HUES6 (cell line): ENCODE measurements around the gene ZBTB38.

Experiments
- H3K27ac ChIP-seq: 2 replicates; pipeline ENCODE4 v1.7.0; 2013; ENCODE audit warnings: low read depth, mild to moderate bottlenecking, low read length, inconsistent platforms
- H3K27me3 ChIP-seq: 2 replicates; pipeline ENCODE4 v1.6.1; 2013; ENCODE audit warnings: low read length; ENCODE audit not compliant: control insufficient read depth, insufficient read depth
- H3K36me3 ChIP-seq: 2 replicates; pipeline ENCODE4 v1.6.1; 2013; ENCODE audit warnings: low read length; ENCODE audit not compliant: control insufficient read depth, insufficient read depth
- H3K4me1 ChIP-seq: 2 replicates; pipeline ENCODE4 v1.6.1; 2013; ENCODE audit warnings: low read length; ENCODE audit not compliant: control insufficient read depth, insufficient read depth
- H3K4me3 ChIP-seq: 2 replicates; pipeline ENCODE4 v1.5.1; 2013; ENCODE audit warnings: low read depth, low read length
- H3K9ac ChIP-seq: one replicate; pipeline ENCODE4 v1.6.1; 2013; ENCODE audit warnings: mild to moderate bottlenecking, low read length
- H3K9me3 ChIP-seq: 2 replicates; pipeline ENCODE4 v1.6.1; 2013; ENCODE audit warnings: low read depth, low read length; ENCODE audit not compliant: control insufficient read depth, insufficient read depth

The ZBTB38 gene

DNA sequence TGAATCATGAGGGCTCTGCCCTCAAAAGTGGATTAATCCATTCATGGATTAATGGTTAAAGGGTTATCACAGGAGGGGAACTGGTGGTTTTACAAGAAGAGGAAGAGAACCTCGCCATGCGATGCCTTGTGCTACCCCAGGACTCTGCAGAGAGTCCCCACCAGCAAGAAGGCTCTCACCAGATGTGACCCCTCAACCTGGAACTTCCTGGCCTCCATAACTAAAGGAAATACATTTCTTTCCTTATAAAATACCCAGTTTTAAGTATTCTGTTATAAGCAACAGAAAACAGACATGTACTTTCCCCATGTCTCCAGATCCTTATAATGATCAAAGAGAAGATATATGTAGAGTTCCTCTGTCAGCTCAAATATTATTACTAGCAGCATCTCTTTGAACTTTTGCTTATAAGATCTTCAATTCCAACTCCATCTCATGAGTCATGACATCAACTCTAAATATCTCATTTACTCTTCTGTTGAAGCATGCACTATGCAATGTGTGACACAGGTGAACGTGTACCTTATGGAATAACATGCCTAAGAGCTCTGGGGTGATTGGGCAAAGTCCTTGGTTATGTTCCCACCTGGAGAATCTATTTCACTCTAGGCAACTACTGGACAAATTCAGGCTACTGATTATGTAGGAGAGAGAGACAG lies 37.5 kb upstream of the ZBTB38 start:
- H3K27ac ChIP-seq = no peak overlapping the region
- H3K9ac ChIP-seq = no peak overlapping the region
- H3K36me3 ChIP-seq = no peaks in the 10 kb centered on the region
- no peaks in the 10 kb centered on the region for H3K9me3 ChIP-seq
- H3K4me3 ChIP-seq = no peak overlapping the region
- peaks cover 22% of the 10 kb centered on the region for H3K4me1 ChIP-seq
- H3K27me3 ChIP-seq = no peaks in the 10 kb centered on the region; the same call in 1 of the 2 replicates

- H3K36me3 ChIP-seq = no peaks in the 10 kb centered on the region
- H3K27ac ChIP-seq = no peak overlapping the region
- no peaks in the 10 kb centered on the region; the same call in 1 of the 2 replicates for H3K27me3 ChIP-seq
- no peaks in the 10 kb centered on the region for H3K9me3 ChIP-seq
- H3K4me1 ChIP-seq = peaks cover 14% of the 10 kb centered on the region
- H3K9ac ChIP-seq = no peak overlapping the region
- no peak overlapping the region for H3K4me3 ChIP-seq
Observed at GRCh38 chr3:141331377-141332318, 36.7 kb upstream of the ZBTB38 start.

DNA sequence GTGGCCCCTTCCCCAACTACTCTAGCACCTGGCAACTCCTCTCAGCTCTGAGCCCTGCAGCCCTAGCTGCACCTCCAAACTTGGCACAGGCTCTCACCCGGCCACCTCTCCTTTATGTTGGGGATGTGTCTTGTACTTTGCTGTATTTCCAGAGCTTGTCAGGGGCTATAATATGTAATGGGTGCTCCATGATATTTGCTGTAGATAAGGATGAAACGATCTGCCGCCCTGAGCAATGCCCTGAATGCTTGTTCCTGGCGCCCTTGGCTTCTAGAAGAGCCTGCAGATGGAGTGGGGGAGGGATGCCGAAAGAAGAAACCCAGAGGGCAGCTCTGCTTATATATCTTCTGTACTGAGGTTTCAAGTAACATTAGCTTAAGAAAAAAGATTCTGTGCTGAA lies 35.9 kb upstream of the ZBTB38 start:
- peaks cover 20% of the 10 kb centered on the region for H3K4me1 ChIP-seq
- no peak overlapping the region for H3K9ac ChIP-seq
- H3K36me3 ChIP-seq = no peaks in the 10 kb centered on the region
- H3K9me3 ChIP-seq = no peaks in the 10 kb centered on the region
- no peaks in the 10 kb centered on the region; the same call in 1 of the 2 replicates for H3K27me3 ChIP-seq
- no peak overlapping the region for H3K4me3 ChIP-seq
- H3K27ac ChIP-seq = no peak overlapping the region

GRCh38 chr3:141333836-141334626 lies 34.3 kb upstream of the ZBTB38 start:
- no peak overlapping the region for H3K27ac ChIP-seq
- no peaks in the 10 kb centered on the region for H3K36me3 ChIP-seq

DNA sequence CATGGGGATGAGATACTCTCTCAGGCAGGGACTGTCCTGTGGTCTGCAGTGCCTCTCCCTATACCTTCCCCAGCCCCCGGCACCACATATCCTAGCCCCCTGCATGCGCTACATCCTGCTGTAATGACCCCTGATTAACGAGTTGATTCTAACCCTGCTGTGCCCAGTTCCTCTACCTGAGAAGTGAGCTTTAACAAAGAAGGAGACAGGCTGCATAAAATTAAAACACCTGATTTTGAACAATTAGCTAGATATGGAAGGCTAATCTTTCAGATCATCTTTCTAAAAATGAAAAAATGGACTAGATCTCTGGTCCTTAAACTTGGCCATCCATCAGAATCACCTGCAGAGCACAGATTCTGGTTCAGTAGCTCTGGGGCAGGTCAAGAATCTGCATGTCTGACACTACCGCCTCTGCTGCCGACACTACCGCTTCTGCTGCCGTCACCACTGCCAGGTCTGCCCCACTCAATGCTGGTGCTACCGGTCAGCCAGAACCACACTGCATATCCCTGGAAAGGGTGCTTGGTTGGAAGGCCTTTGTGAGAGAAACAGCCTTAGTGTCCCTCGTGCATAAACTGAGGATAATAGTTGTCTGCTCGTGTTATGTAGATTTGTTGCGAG lies 33.6 kb upstream of the ZBTB38 start:
- no peak overlapping the region for H3K4me3 ChIP-seq
- H3K27me3 ChIP-seq = no peaks in the 10 kb centered on the region; the same call in 1 of the 2 replicates
- no peak overlapping the region for H3K27ac ChIP-seq
- peaks cover 20% of the 10 kb centered on the region for H3K4me1 ChIP-seq
- no peaks in the 10 kb centered on the region for H3K9me3 ChIP-seq
- no peak overlapping the region for H3K9ac ChIP-seq
- no peaks in the 10 kb centered on the region for H3K36me3 ChIP-seq

More at GRCh38 chr3:141333836-141334626, 34.3 kb upstream of the ZBTB38 start:
- H3K27me3 ChIP-seq = no peaks in the 10 kb centered on the region; the same call in 1 of the 2 replicates
- peaks cover 20% of the 10 kb centered on the region for H3K4me1 ChIP-seq
- no peak overlapping the region for H3K4me3 ChIP-seq
- no peak overlapping the region for H3K9ac ChIP-seq
- no peaks in the 10 kb centered on the region for H3K9me3 ChIP-seq

DNA sequence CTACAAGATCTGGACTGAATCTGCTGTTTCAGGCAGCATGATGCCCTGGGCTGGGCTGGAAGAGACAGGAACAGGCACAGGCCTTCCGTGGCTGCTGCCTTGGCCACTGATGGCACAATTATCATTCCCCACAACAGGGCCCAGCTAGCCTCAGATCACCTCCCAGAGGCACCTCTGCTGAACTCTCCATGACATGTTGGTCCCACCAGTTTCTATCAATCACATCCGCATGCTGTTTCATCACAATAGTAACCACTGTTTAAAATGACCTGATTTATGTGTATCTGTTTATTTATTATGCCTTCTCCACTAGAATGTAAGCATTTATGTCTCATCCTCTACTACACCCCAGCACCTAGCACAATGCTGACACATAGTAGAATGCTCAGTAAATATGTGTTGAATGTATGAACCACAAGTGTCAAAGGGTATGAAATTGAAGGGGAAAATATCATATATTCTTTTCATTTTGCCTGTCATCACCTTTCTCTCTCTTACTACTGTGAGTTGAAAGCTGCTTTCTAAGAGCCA lies 32.7 kb upstream of the ZBTB38 start:
- no peaks in the 10 kb centered on the region for H3K36me3 ChIP-seq
- no peaks in the 10 kb centered on the region for H3K9me3 ChIP-seq
- no peak overlapping the region for H3K4me3 ChIP-seq
- no peaks in the 10 kb centered on the region; the same call in 1 of the 2 replicates for H3K27me3 ChIP-seq
- no peak overlapping the region for H3K27ac ChIP-seq
- no peak overlapping the region for H3K9ac ChIP-seq
- peaks cover 20% of the 10 kb centered on the region for H3K4me1 ChIP-seq

- no peak overlapping the region for H3K27ac ChIP-seq
- no peaks in the 10 kb centered on the region for H3K36me3 ChIP-seq
- no peaks in the 10 kb centered on the region for H3K27me3 ChIP-seq
- no peak overlapping the region for H3K4me3 ChIP-seq
- no peaks in the 10 kb centered on the region for H3K9me3 ChIP-seq
- no peak overlapping the region for H3K9ac ChIP-seq
- H3K4me1 ChIP-seq = peaks cover 20% of the 10 kb centered on the region
Observed at GRCh38 chr3:141336672-141337522, 31.4 kb upstream of the ZBTB38 start.

DNA sequence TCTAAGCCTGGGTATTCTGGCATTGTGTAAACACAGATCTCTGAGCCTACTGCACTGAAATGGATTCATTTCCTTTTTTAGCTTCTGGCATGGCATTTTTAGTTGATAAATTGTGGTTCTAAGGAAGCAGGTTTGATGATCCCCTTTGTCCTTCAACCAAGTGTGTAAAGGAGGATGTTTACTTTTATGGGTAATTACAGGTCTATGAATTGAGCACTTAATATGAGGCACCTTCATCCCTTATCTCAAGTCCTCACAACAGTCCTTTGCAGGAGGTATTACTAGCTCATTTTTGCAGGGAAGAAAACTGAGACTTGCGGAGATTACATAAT lies 30.8 kb upstream of the ZBTB38 start:
- Histone ChIP-seq H3K36me3 (no peaks in the 10 kb centered on the region), H3K4me1 (peaks cover 20% of the 10 kb centered on the region), H3K4me3 (no peak overlapping the region), H3K27me3 (no peaks in the 10 kb centered on the region), H3K27ac (no peak overlapping the region), H3K9ac (no peak overlapping the region), H3K9me3 (no peaks in the 10 kb centered on the region)

- Histone ChIP-seq H3K9me3 (no peaks in the 10 kb centered on the region), H3K27me3 (no peaks in the 10 kb centered on the region), H3K9ac (no peak overlapping the region), H3K4me1 (peaks cover 20% of the 10 kb centered on the region), H3K4me3 (no peak overlapping the region), H3K36me3 (no peaks in the 10 kb centered on the region), H3K27ac (no peak overlapping the region)
Observed at GRCh38 chr3:141337991-141338390, 30.3 kb upstream of the ZBTB38 start.

- Histone ChIP-seq H3K36me3 (no peaks in the 10 kb centered on the region), H3K9ac (no peak overlapping the region), H3K4me3 (no peak overlapping the region), H3K27me3 (no peaks in the 10 kb centered on the region), H3K9me3 (no peaks in the 10 kb centered on the region), H3K27ac (no peak overlapping the region), H3K4me1 (peaks cover 20% of the 10 kb centered on the region)
Observed at GRCh38 chr3:141338881-141339280, 29.4 kb upstream of the ZBTB38 start.
